Measurements from ENCODE around the gene RUNX2.

Gene RUNX2

DNA sequence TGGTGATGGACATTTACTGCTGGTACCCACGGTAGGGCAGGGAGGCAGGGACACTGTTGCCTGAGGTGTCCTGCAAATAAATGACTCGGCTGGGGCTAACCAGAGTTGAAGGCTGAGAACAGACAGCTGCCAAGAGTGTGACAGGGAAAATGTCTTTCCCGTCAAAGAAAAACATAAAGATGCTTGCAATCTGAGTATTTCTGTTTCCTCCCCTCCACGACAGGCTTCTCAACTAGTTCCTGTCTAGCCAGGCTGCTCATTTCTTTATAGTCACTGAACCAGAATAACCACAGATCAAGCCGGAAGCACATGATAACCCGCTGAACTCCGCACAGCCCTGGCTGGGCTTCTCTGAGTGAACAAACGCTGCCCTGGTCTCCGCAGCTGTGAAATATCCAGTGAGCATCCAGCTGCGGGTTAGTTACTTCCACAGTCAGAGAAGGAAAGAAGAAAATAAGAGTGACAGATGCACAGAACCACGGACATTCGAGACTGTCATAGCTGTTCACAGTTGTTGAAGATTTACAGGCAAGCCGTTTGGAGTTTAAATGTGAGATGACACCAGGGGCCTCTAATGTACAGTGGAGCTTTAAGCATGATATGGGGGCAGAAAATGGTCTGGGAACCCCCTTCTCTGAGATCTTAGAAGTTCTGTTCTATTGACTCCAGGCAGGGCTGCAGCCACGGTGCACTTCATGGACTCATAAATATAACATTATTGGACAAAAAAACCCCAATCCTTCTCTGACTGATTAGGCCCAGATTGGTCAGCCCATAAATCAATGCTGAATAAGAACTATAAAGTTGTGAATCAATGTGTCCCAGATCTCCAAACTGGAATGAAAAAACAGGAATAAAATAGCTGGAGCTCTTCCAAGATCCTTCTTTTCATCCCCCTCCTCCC is 349.5 kb downstream of the RUNX2 start:
- DNase-seq (ENCODE audit: low spot score) = no peak

DNA sequence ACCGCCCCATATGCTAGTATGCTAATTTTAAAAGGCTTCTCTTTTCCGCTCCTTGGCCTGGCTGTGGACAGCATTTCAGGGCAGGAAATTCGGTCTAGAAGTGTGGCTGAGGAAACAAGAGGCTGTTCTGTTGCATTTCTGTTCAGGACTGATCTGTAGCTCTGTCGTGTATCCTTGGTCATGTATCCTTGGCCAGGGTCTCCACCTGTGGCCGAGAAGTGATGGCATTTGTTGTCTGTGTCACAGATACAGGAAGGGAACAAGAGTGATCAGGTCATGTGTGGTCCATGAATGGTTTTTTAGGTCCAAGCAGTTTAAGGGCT is 350.1 kb downstream of the RUNX2 start:
- no peak for DNase-seq (ENCODE audit: low spot score)

DNA sequence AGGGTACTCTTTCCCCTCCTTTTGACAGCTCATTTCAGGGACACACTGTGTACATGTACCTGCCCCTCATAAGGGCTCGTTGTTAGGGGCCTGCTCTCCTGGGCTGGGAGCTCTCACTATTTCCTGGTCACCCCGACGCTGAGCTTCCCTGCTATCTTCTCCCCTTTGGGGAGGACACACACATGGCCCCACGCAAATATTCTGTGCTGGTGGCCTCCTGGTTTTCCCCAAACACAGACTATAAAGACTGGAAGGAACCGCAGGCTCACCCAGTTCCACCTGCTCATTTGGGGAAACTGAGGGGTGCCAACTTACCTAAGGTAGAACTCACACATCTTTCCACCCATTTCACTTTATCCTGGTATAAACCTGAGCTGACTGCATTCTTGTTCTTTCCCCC is 351.0 kb downstream of the RUNX2 start:
- no peak for DNase-seq (ENCODE audit: low spot score)

DNA sequence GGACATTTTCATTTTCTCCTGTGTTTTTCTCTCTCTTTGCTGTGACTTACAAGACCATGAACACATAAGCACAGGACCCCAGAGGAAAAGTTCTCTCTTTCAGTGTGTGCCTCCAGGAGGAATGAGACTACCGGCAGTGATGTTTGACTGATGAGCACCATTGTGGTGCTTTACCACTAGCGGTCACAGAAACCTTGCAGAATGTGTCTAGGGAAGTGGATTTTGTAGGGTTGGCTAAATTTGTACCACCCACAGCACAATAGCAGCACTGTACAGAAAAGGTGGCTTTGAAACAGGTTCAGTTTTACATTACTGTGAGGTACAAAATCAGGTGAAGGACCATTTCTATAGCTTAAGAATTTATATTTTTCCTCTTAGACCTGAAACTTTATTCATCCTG is 351.5 kb downstream of the RUNX2 start:
- no peak for DNase-seq (ENCODE audit: low spot score)

DNA sequence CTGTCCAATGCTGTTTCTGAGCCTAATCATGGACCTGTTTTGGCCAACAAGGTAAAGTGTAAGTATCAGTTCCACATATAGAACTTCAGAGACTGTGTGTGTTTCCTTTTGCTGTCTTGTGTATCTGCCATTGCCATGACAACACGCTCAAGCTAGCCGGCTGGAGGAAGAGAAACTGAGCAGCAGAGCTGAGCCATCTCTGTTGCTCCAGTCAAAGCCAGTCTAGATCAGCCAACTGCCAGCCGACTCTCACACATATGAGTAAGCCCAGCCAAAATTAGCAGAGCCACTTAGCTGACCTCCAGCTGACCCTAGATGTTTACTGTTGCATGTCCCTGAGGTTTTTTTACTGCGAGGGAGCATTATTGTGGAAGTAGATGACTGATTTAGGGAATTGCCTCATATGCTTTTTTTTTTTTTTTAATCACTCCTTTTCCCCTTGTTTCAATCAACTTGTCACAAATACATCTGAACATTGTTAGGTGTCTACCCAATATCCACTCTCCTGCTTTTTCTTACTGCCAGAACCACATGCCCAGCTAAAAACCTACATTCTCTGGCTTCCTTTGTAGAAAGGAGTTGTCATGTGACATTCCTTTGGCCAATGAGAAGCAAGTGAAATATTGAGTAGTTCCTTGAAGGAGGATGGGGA is 353.9 kb downstream of the RUNX2 start:
- no peak for DNase-seq (ENCODE audit: low spot score)

DNA sequence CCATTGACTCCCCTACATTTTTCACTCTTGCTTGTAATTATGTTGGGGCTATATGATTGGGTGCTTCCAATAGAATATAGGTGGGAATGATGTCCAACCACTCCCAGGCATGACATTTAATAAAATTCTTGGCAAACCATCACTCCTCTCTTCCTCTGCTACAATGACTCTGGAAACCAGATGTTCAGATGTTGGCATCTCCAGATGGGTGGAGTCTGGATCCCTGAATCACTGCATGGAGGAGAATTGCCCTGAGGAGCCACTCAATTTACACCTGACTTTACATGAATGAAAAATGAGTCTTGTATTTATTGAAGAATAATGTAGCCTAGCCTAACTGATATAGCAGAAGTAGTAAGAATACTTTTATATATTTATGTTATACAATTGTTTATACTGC is 356.3 kb downstream of the RUNX2 start:
- no peak for DNase-seq (ENCODE audit: low spot score)

DNA sequence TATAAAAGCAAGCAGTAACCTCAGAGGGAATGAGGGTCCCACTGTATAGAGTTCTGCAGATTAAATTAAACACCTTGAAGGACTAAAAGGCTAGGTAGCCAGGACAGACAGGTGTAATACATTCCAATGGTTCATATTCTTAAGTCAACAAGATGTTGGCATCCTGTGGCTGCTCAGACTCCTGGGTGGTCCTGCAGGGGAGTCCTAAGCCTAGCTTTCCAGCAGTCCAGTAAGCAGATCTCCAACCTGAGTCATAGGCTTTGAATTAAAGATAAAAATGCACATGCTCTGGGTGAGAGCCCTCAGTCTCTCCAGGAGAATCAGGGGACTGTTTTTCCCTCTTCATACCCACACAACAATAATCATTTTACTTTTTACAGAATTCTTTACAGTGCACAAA is 356.9 kb downstream of the RUNX2 start:
- DNase-seq (ENCODE audit: low spot score) = no peak

DNA sequence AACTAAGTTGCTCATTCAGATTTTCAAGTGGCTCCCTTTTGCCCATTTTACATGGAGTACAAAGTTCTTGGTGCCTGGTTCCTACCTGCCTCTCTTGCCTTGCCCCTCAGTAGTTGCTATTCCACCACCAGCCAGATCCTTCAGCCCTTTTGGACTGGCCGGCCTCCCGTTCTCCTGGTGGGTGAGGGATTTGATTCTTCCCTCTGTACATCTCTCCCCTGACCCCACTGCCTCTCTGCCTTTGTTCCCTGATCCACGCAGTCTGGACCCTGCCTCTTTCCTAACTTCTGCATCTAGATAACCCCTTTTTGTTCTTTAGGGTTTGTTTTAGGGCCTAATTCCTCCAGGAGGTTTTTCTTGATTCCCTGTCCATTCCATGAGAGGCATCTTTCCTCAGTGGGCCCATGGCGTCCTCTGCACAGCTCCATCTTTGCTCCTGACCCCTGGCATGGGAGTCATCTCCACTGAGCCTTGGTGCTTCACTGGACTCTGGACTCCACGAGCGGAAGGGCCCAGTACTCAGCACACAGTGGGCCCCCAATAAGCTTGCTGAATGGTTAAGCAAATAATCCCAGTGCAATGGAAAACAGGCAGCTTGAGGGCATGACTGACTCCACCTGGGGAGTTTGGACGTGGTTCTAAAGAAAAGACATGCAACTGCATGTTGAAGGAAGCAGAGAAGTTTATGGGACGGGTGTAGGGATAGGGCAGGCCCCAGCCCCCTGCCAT is 358.9 kb downstream of the RUNX2 start:
- DNase-seq (ENCODE audit: low spot score) = no peak

DNA sequence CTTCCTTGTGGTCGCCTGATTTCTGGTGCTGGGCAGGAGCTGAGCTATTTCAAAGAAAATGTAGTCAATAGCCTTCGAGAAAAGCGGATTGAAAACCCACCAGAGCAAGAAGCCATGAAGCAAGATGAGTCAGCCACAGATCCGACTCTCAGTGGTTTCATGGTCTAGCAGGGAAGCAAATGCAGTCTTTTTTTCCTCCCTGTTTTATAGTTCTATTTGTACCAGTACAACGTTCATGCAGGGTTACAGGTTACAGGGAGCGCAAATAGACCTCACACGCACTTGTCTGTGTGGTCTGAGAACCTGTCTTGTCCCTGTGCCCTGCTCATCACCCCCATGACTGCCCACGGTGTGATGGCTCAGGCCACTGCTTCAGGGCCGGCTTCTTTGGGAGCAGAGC is 359.4 kb downstream of the RUNX2 start:
- DNase-seq (ENCODE audit: low spot score) = no peak

DNA sequence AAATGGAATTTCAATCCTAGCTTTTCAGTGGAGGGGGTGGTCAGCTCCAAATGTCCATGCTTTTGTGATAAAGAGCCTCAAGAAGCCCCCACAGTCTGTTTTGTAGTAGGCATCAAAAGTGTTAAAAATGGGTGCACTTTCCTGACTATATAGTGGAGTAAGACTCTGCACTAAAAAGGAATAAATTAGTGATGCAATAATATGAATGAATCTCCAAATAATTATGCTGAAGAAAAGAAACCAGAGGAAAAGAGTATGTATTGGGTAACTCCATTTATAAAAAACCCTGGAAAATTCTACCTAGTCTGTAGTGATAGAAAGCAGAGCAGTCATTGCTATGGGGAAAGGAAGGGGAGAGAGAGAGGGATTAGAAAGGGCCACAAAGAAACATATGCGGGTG is 360.1 kb downstream of the RUNX2 start:
- DNase-seq (ENCODE audit: low spot score) = no peak

DNA sequence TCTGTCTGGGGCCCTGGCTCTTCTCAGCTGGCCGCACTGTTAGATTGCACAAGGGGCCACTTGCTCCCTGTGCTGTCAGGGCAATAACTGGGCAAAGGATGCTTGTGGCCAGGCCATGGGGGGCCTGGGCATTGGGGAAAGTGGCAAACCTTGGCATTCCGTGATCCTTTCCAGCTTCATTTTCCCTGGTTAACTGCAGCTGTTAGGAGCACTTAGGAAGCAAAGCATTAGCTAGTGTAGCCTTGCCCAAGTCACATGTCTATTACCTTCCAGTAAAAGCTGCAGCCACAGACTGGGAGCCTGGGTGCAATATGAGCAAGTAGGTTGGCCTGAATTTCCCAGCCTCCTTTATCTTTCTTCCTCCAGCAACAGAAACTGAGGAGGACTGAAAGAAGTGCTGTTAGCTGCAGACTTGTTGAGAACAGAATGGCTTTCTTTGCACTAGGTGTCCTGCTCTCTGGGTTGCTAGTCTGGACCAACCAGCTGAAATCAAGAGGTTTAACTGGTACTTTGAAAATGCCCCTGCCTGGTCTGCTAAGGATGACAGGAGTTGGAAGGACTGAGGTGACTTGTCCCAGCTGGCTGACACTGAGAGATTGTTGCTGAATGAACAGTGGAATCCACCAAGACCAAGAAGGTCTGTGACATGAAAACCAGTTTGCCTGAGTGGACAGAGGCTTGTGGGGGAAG is 361.9 kb downstream of the RUNX2 start:
- no peak for DNase-seq (ENCODE audit: low spot score)

DNA sequence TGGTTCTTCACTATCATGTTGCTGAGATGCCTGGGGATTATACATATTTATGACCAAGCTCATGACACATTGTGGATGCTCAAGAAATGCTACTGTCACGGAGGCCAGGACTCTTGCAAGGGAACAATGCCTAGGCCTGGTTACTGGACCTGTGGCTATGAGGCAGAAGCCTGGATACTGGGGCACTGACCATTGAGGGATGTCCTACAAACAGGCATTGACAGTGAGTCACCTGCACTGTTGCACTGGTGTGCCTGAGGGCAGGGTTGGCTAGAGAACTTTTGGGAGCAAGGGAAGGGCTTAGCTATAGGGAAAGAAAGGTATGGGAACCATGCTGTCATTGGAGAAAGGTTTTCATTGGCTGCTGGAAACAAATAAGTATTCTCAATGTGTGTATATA is 362.7 kb downstream of the RUNX2 start:
- DNase-seq (ENCODE audit: low spot score) = no peak

DNA sequence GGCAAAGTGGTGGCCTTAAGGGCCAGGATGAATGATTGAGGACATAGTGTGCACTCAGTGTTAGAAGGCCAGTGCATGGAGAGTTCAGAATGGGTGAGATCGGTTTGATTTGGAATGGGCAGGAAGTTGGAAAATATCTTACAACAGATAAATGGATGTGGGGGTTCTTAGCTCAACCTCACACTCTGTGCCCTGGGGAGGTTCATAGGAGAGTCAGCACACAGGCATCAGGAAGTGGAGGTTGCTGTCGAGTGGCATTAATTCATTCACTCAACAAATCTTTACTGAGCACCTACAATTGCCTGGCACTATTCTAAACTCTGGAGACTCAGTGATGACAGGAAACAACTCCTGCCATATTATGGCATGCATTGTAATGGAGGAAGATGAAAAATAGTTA is 363.3 kb downstream of the RUNX2 start:
- DNase-seq (ENCODE audit: low spot score) = no peak

DNA sequence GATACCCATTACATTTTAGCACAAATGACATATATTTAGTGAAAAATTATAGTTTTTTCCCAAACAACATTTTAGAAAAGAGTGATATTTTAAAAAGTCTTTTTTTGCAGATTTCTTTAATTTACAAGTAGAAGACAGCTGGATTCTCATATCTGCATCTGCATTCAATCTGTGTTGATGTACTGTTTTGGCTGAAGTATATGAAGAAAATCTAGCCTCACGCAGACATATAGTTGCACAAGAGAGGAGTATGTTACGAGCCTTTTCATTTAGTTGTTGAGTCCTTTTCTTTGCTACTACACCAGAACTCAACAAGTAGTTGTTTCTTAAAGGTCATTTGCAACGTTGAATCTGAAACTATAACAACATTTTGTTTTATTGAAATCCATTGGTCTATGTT is 363.9 kb downstream of the RUNX2 start:
- DNase-seq (ENCODE audit: low spot score) = no peak

DNA sequence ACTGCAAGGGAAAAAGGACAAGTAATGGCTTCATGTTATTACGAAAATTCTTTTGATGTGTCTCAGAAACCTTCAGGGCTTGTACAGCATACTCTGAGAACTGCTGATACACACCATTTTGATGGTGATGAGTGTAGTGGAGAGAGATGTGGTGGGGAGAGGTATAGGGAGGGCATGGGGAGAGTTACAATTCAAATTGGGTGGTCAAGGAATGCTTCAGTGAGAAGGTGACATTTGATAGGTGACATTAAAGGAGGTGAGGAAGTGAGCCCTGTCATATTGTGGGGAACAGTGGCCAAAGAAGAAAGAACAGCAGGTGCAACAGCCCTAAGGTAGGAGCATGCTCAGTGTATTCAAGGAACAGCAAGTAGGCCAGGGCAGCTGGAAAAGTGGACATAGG is 368.6 kb downstream of the RUNX2 start:
- no peak for DNase-seq (ENCODE audit: low spot score)

DNA sequence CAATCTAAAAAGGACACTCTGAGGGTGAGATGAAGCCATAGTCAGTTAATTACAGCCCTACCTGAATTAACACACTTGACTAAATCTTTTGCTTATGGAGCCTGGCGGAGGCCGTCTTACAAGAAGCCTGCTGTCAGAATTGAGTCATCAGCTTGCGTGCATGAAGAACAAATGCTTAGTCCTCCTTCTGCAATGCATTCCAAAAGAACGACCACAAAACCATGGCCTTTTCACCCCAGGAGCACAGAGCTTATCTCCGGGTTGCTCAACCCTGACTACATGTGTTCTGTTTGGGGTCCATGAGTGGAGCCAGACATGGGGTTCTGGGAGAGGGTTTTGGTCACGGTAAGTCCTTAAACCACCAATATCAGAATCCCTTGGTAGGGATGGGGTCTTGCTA is 369.5 kb downstream of the RUNX2 start:
- peak; percentile 84 for DNase-seq (ENCODE audit: low spot score)

DNA sequence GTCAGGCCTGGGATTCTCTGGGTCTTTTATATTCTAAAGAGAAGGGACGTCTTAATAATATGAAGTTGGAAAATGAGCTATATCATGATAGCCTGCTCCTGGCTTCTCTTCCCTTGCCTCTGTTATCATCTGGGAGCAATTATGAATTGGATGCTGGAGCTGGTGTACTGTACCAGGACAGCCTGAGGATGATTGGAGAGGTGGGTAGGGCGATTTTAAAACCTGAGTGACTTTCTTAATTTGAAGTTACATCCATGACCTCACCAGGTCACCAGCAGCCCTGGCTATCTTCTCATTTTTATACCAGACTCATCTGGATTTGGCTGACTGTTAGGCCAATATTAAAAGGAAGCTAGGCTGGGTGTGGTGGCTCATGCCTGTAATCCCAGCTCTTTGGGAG is 369.9 kb downstream of the RUNX2 start:
- DNase-seq (ENCODE audit: low spot score) = no peak

DNA sequence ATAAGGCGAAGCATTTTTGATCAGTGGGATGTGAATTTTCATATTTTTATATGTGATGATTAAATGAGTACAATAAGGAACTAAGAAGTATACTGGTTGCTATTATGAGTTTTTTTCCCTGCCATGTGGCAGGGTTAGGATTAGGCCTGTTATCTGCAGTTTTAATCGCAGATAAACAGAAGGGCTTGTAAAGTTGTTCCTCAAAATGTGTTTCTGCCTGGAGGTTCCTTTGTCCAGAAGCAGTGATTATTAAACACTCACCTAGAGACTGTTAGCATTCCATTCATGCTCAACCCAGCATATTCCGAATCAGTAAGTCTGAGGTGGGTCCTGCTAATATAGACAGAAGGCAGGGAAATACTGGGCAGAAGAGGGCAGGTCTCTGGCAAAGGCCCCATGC is 371.5 kb downstream of the RUNX2 start:
- no peak for DNase-seq (ENCODE audit: low spot score)

DNA sequence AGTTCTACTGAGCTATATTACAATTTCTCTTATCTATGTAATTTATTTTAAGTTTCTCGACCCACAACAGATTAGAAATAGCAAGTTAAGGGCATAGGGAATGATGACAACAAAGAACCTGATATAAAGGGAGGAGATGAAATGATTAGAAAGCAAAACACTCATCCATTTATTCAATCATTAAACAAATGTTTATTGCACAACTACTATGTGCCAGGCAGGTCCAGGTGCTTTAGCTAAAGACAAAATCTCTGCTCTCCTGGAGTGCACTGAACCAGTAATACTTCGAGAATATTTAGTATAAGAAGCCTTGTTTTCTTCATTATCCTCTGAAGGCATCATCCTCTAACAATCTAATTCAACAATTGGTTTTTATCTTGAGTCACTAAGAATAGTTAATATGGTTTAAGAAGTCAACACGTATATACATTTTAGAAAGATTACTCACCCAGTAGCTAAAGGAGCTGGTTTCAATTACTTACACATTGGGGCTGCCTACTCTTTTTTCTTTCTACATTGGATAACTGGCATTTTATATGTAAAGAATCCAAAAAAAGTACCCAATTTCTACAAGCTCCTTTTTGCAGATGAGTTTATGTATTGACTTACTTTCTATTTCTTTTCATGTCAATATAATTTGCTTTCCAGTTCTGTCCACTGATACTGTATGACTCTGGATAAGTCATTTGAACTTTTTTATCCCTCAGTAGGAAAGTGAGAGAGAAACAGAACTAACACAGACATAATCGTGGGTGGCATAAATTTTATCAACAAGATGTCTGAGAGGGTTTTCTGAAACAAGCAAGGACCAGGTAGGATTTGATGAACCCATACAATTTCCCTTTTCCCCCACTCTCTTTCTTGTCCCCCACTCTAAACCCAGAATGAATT is 375.0 kb downstream of the RUNX2 start:
- DNase-seq (ENCODE audit: low spot score) = no peak

DNA sequence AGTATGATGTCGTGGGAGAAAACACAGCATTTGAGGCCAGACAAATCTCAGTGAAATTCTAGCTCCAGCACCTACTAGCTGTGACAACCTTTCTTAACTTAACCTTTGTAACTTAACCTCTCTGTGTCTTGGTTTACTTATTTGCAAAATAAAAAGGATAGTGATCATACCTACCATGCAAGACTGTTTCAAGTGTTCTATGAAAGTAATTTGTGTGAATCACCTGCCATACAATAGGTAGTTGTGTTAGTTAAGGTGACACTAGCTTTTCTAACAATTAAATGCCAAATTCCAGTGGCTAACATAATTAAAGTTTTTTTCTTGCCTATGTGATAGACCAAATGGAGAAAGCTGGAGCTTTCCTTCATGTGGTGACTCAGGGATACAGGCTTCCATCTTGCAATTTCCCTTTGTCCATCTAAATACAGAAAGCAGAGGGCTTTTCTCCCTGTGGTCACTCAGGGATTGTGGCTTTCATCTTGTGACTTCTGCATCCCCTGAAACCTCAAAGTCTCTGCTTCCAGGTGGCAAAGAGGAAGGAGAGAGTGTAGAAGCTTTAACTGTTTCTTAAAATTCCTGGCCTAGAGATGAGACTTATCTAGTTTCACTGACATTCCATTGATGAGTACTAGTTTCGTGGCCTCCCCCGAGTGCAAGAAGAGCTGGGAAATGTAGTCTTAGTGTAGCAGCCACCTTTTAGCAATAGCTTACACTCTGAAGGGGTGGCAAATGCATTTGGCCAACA is 376.1 kb downstream of the RUNX2 start:
- no peak for DNase-seq (ENCODE audit: low spot score)
